Naive B cell (primary cell): ENCODE measurements around the gene GPR33. TPM values are rescaled to one million over a fixed set of nuclear protein-coding genes. Genes with fewer than 3 reads are reported as not detected.

Source experiments
- ATAC-seq, 2 donors: fragments of 150-1000 bp; cut with Tn5 transposase; 2 replicates each; pipeline ENCODE4 v1.10.0; 2021; ENCODE audit warnings: low read depth in 2 of 2, mild to moderate bottlenecking in 2 of 2, moderate library complexity in 2 of 2
- DNase-seq: peaks from one replicate; pipeline ENCODE4 v3.0.0; 2022
- H3K27ac Mint-ChIP-seq, 6 donors: one replicate each; pipeline ENCODE4 v1.8.0; 2020 to 2022; ENCODE audit warnings: mild to moderate bottlenecking in 6 of 6, mixed read lengths in 6 of 6, moderate library complexity in 5 of 6, inconsistent platforms in 2 of 6
- H3K27me3 Mint-ChIP-seq, 3 donors: one replicate each; pipeline ENCODE4 v1.8.0; 2021 to 2022; ENCODE audit warnings: mixed read lengths in 3 of 3, mild to moderate bottlenecking in 1 of 3
- H3K36me3 Mint-ChIP-seq, 2 donors: one replicate each; pipeline ENCODE4 v1.8.0; 2020 to 2022; ENCODE audit warnings: mixed read lengths in 2 of 2, inconsistent platforms in 1 of 2, mild to moderate bottlenecking in 1 of 2
- H3K4me1 Mint-ChIP-seq, 3 donors: one replicate each; pipeline ENCODE4 v1.8.0; 2020 to 2022; ENCODE audit warnings: mixed read lengths in 3 of 3, inconsistent platforms in 1 of 3, mild to moderate bottlenecking in 1 of 3, moderate library complexity in 1 of 3
- H3K4me3 Mint-ChIP-seq, 8 donors: one replicate each; pipeline ENCODE4 v1.8.0; 2020 to 2022; ENCODE audit warnings: mild to moderate bottlenecking in 8 of 8, mixed read lengths in 8 of 8, moderate library complexity in 8 of 8, inconsistent platforms in 2 of 8
- H3K9me3 Mint-ChIP-seq, 7 donors: one replicate each; pipeline ENCODE4 v1.8.0; 2020 to 2022; ENCODE audit warnings: mixed read lengths in 7 of 7, mild to moderate bottlenecking in 5 of 7, inconsistent platforms in 2 of 7, moderate library complexity in 1 of 7
- polyA plus RNA-seq, 6 donors: library from polyadenylated mRNA; unstranded; fragments of 300-500 nt; fragmentation: Illumina TruSeq; gene quantifications; one replicate each; pipeline ENCODE4 v1.2.3, GENCODE V29; 2021; ENCODE audit warnings: low read depth in 6 of 6

Gene GPR33, protein sequence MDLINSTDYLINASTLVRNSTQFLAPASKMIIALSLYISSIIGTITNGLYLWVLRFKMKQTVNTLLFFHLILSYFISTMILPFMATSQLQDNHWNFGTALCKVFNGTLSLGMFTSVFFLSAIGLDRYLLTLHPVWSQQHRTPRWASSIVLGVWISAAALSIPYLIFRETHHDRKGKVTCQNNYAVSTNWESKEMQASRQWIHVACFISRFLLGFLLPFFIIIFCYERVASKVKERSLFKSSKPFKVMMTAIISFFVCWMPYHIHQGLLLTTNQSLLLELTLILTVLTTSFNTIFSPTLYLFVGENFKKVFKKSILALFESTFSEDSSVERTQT
- polyA plus RNA-seq = not detected

DNA sequence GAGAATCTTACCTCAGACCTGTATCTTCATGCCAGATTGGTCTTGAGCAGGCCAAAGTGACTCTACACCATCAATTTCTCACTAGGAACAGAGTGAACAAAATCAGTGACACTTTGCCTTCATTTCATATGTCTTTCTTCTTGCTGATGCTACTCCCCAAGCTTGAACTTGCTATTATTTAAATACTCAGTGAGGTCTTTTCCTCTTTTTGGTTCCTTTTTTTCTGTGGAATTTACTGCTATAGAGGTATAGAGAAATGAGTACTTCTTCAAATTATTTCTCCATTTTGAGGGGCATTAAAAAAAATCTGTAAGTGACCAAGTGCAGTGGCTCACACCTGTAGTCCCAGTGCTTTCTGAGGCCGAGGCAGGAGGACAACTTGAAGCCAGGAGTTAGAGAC, at the start of gene GPR33:
TSS of gene GPR33 (minus strand) at position 154 of the 400 bp plus-strand sequence. CDS start 4,074 bp downstream, outside the sequence.
- H3K27ac Mint-ChIP-seq = peak within 1 kb of the TSS in 4 of 6 donors; percentile 8 to 68 (median 58)
- peak within 1 kb of the TSS in 5 of 8 donors; percentile 2 to 86 (median 21) for H3K4me3 Mint-ChIP-seq
- peaks cover 42 to 61% (median 49%) of the 10 kb centered on the region in 3 donors for H3K4me1 Mint-ChIP-seq
- H3K27me3 Mint-ChIP-seq = no peaks in the 10 kb centered on the region
- no peaks in the 10 kb centered on the region for H3K36me3 Mint-ChIP-seq
- DNase-seq (peak; percentile 18), ATAC-seq (peak; percentile 43)
- peaks cover 0 to 4% (median 0%) of the 10 kb centered on the region in 7 donors for H3K9me3 Mint-ChIP-seq

DNA sequence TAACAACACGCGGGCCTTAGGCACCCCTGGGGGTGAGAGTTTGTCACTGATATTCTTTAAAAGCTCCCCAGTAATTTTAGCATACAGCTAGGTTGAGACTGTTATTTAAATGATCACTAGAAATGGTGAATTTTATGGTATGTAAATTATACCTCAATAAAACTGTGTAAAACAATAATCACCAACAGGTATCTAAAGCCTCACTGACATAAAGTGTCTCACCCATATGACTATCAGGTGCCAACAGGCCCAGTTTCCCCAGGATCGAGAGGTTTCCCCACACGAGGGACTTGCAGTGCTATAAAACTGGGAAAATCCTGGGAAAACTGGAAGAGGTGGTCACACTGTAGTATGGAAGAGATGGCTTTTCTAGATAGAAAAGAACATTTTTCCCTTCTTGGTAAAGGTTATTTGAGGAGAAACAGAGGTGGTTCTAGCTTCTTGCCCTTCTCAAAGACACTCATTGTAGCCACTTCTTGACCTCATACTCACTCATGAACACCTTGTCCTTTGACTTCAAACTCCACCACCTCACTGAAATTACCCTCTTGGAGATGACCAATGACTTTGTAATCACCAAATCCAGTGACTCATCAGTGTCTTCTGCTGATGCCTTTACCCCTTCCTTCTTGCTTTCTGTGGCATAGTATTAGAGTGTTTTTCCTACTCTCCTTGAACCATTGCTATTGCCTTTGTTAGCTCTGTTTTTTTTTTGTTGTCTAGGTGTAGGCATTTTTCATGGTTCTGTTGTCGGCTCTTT, 48.5 kb upstream of the GPR33 start:
- no peaks in the 10 kb centered on the region for H3K9me3 Mint-ChIP-seq
- H3K27ac Mint-ChIP-seq = no peak overlapping the region
- H3K36me3 Mint-ChIP-seq = no peaks in the 10 kb centered on the region
- H3K27me3 Mint-ChIP-seq = peaks cover 3 to 29% (median 12%) of the 10 kb centered on the region in 3 donors
- ATAC-seq (no peak), DNase-seq (no peak)
- H3K4me3 Mint-ChIP-seq = no peak overlapping the region
- no peaks in the 10 kb centered on the region for H3K4me1 Mint-ChIP-seq

DNA sequence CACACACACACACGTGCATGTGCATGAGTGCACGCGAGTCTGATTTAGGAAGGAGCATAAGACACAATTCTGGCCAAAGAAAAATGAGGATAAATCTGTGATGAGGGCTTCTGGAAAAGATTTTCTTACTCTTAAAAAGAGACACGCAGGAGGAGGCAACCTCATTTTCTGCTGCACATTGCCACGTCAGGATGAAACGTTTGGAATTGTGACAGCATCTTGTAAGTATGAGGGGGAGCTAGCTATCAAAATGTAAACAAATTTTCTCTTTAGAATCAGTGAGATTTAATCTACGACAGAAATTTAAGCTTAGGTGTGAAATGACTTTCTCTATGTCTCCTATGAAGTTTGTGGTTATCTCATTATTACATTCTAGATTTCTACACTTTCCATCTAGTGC, 42.3 kb upstream of the GPR33 start:
- Mint-ChIP-seq H3K27me3 (no peaks in the 10 kb centered on the region), H3K27ac (peak overlapping the region in 1 of 6 donors; percentile 58)

DNA sequence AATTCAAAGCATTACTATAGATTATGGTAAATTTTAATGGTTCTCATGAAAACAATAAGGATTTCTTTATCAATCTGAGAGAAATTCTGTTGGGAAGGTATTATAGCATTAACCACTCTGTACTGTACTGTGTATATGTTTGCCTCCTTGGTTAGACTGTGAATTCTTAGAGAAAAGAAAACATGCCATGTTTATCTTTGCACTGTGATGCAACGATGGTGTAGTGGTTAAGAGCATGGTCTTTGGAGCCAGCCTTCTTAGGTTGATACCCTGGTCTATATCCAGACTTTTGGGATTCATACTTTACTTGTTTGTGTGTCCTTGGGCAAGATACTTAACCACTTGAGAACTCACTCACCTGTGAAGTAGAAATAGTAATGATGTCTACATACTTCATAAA, 41.2 kb upstream of the GPR33 start:
- H3K4me3 Mint-ChIP-seq = no peak overlapping the region
- peaks cover 0 to 4% (median 0%) of the 10 kb centered on the region in 7 donors for H3K9me3 Mint-ChIP-seq
- ATAC-seq = no peak
- H3K4me1 Mint-ChIP-seq = no peaks in the 10 kb centered on the region
- no peaks in the 10 kb centered on the region for H3K27me3 Mint-ChIP-seq
- no peaks in the 10 kb centered on the region for H3K36me3 Mint-ChIP-seq
- H3K27ac Mint-ChIP-seq = no peak overlapping the region
- no peak for DNase-seq

More for the DNA sequence above, 42.3 kb upstream of the GPR33 start:
- H3K4me1 Mint-ChIP-seq = no peaks in the 10 kb centered on the region
- H3K9me3 Mint-ChIP-seq = peaks cover 0 to 4% (median 0%) of the 10 kb centered on the region in 7 donors
- DNase-seq (no peak), ATAC-seq (no peak)
- no peaks in the 10 kb centered on the region for H3K36me3 Mint-ChIP-seq
- H3K4me3 Mint-ChIP-seq = no peak overlapping the region

DNA sequence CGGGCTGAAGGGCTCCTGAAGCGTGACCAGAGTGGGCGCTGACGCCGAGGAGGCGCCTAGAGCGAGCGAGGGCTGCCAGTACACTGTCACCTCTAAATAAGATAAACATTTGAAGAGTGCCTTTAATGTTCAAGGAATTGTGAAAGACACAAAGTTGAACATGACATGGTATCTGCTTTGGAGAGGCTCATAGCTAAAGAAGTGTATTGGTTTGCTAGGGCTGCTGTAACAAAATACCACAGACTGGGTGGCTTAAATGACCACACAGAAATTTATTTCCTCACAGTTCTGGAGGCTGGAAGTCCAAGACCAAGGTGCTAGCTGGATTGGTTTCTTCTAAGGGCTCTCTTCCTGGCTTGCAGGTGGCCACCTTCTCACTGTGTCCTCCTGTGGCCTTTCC, 39.7 kb upstream of the GPR33 start:
- Mint-ChIP-seq H3K36me3 (no peaks in the 10 kb centered on the region), H3K4me3 (no peak overlapping the region), H3K27me3 (no peaks in the 10 kb centered on the region), H3K4me1 (no peaks in the 10 kb centered on the region), H3K27ac (no peak overlapping the region), H3K9me3 (peaks cover 0 to 4% (median 0%) of the 10 kb centered on the region in 7 donors)
- DNase-seq (no peak), ATAC-seq (no peak)

DNA sequence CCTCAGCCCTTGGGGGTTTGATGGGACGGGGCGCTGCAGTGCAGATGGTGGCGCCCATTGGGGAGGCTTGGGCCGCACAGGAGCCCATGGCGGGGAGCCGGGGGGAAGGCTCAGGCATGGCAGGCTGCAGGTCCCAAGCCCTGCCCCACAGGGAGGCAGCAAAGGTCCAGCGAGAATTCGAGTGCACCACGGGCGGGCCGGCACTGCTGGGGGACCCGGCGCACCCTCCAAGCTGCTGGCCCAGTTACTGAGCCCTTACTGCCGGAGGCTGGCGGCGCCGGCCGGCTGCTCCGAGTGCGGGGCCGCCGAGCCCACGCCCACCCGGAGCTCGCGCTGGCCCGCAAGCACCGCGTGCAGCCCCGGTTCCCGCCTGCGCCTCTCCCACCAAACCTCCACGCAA, 39.2 kb upstream of the GPR33 start:
- ATAC-seq = no peak
- Mint-ChIP-seq H3K27ac (no peak overlapping the region), H3K9me3 (peaks cover 0 to 4% (median 0%) of the 10 kb centered on the region in 7 donors), H3K4me3 (no peak overlapping the region), H3K4me1 (no peaks in the 10 kb centered on the region), H3K27me3 (peaks cover 0 to under 1% (median 0%) of the 10 kb centered on the region in 3 donors), H3K36me3 (no peaks in the 10 kb centered on the region)
- no peak for DNase-seq

DNA sequence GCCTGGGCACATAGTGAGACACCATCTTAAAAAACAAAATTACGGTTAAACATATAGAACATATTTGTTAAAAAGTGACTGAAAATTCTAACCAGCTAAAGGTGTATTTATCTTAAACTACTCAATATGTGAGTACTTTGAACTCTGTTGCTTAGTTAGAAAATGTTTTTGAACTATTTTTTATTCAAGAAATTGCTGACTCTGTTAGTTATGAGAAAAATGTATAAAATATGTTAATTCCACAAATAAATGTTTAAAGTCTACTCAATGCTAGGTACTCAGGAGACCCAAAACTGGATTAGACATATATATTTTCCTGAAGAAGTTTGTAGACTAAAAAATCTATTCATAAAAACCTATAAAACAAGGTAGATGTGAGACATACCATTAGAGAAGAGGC, 23.0 kb upstream of the GPR33 start:
- DNase-seq (no peak), ATAC-seq (no peak)
- Mint-ChIP-seq H3K4me1 (no peaks in the 10 kb centered on the region), H3K4me3 (no peak overlapping the region), H3K27ac (no peak overlapping the region), H3K27me3 (peaks cover 0 to 5% (median 0%) of the 10 kb centered on the region in 3 donors), H3K36me3 (no peaks in the 10 kb centered on the region), H3K9me3 (no peaks in the 10 kb centered on the region)

DNA sequence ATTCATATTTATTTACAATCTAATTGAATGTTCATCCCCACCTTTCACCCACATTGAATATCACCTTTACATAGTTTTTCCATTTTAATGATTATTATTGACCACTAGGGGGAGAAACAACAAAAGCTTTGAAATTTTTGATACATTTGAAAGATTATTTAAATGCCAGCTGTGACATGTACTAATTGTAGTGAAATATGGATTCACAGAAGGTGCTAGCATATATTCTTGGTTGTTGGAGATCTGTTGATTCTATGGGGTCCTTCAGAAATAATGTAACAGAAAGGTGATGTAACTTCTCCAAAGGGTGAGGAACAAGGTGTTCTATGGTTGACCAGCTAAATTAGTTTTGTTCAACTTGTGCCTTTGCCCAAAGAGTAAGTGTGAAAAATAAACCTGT, 22.4 kb upstream of the GPR33 start:
- no peaks in the 10 kb centered on the region for H3K36me3 Mint-ChIP-seq
- ATAC-seq = no peak
- H3K27ac Mint-ChIP-seq = peak overlapping the region in 1 of 6 donors; percentile 40
- peak; percentile 16 for DNase-seq
- H3K27me3 Mint-ChIP-seq = peaks cover 0 to 5% (median 0%) of the 10 kb centered on the region in 3 donors
- no peak overlapping the region for H3K4me3 Mint-ChIP-seq
- H3K9me3 Mint-ChIP-seq = no peaks in the 10 kb centered on the region
- no peaks in the 10 kb centered on the region for H3K4me1 Mint-ChIP-seq

DNA sequence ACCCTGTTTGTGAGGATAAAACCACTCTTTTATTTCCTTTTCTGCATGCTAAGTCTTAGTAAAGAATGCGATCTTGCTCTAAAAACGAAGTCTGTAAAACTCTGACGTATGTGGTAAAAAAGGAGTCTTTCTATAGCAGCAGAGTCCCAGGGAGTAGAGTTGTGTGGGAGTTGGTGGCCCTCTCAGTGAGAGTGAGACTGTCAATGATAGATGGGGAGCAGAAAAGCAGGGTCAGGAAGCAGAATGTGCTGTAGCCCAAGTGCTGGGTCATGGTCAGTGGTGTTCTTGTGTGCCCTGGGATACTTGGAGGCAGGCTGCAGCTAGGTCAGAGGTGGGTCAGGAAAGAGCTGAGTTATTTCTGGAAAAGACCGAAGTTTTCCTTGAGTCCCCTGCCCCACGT, 20.3 kb upstream of the GPR33 start:
- Mint-ChIP-seq H3K4me1 (no peaks in the 10 kb centered on the region), H3K4me3 (no peak overlapping the region), H3K27ac (peak overlapping the region in 2 of 6 donors; percentile 42 to 44), H3K9me3 (no peaks in the 10 kb centered on the region), H3K27me3 (peaks cover 0 to 5% (median 0%) of the 10 kb centered on the region in 3 donors), H3K36me3 (no peaks in the 10 kb centered on the region)
- no peak for ATAC-seq
- no peak for DNase-seq

DNA sequence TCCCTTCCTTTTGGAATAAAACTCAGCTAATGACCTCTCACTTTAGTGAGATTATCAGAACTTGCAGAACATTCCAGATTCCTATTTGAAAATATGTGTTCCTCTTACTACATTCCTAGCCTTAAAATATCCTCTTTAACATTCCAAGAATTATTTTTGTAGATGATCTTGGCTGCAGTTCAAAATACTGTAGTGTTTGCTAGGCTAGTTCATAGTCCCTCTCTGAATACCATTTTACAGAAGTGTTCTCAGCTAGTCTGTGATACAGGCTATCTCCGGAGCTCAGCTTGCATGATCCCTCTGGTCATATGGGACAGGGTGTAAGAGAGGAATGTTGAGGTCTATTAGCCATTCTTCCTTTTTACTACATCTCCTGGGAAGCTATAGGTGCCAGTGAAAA, 17.6 kb upstream of the GPR33 start:
- Mint-ChIP-seq H3K9me3 (no peaks in the 10 kb centered on the region), H3K27me3 (peaks cover 0 to 5% (median 0%) of the 10 kb centered on the region in 3 donors)
- ATAC-seq = no peak

DNA sequence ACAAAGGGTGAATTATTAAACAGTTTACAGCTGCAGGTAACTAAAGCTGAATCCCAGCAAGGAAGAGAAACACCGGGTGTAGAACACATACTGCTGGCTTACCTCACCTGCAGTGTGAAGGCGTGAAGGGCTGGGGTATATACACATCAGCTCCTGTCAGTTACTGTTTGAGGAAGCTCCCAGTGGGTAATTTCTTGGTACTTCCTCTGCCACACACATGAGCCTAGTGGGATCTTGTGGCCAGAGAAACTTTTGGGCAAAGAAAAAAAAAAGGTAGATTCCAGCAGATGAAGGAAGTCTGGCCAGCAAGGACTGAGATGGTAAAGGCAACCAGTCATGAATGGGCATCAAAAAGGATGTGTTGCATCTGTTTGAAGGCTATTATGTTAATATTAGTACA, 14.0 kb upstream of the GPR33 start:
- peaks cover 0 to 11% (median 9%) of the 10 kb centered on the region in 3 donors for H3K27me3 Mint-ChIP-seq
- H3K4me1 Mint-ChIP-seq = no peaks in the 10 kb centered on the region
- DNase-seq (no peak), ATAC-seq (no peak)
- no peak overlapping the region for H3K27ac Mint-ChIP-seq
- H3K9me3 Mint-ChIP-seq = peaks cover 0 to 18% (median 8%) of the 10 kb centered on the region in 7 donors
- H3K4me3 Mint-ChIP-seq = no peak overlapping the region
- H3K36me3 Mint-ChIP-seq = no peaks in the 10 kb centered on the region

More for the DNA sequence above, 17.6 kb upstream of the GPR33 start:
- no peak for DNase-seq
- H3K4me3 Mint-ChIP-seq = no peak overlapping the region
- H3K27ac Mint-ChIP-seq = no peak overlapping the region
- H3K4me1 Mint-ChIP-seq = no peaks in the 10 kb centered on the region
- H3K36me3 Mint-ChIP-seq = no peaks in the 10 kb centered on the region

DNA sequence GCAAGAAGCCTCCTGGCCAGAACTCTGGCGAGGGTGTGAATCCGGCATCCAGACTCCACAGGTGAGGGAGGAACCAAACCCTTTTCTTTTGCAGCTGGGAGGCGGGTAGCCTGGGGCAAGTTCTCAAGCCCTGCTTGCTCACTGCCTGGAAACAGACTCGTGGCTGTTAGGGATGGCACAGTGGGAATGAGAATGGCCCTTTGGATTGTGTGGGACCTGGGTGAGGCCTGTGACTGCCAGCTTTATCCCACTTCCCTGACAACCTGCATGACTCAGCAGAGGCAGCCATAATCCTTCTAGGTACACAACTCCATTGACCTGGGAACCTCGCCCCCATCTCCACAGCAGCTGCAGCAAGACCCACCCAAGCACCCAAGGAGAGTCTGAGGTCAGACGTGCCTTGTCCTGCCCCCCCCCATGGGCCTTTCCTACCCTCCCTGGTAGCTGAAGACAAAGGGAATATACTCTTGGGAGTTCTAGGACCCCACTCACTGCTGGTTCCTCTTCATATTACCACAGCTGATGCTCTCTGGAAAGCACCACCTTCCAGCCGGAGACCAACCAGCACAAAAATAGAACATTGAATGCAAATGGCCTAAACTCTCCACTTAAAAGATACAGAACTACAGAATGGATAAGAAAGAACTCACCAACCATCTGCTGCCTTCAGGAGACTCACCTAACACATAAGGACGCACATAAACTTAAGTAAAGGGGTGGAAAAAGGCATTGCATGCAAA, 5.1 kb upstream of the GPR33 start:
- H3K4me3 Mint-ChIP-seq = peak overlapping the region in 5 of 8 donors; percentile 42 to 60 (median 57)
- ATAC-seq = no peak
- H3K27me3 Mint-ChIP-seq = peaks cover 0 to 30% (median 26%) of the 10 kb centered on the region in 3 donors
- peak overlapping the region in 1 of 6 donors; percentile 33 for H3K27ac Mint-ChIP-seq
- H3K36me3 Mint-ChIP-seq = peaks cover 0 to 10% of the 10 kb centered on the region in 2 donors
- H3K4me1 Mint-ChIP-seq = peaks cover 39 to 62% (median 49%) of the 10 kb centered on the region in 3 donors
- peaks cover 0 to 20% (median 12%) of the 10 kb centered on the region in 7 donors for H3K9me3 Mint-ChIP-seq
- no peak for DNase-seq

DNA sequence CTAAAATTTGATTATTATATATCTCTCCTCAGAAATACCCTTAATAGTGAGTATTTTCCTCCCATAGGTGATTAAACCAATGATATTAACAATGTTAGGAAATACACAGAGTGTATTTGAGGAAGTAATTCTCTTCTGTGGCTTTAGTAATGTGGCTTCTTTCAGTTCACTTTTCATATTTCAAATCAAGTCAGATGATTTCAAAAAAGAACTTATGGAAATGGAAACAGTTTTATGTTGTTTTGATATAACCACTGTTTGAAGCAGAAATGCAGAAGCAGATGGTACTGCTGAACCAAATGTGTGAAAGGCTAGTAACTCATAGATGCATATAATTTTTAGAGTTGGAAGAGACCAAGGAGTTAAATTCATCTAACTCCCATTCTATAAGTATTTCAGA, 1.9 kb upstream of the GPR33 start:
- DNase-seq = peak; percentile 47
- Mint-ChIP-seq H3K4me1 (peaks cover 47 to 75% (median 59%) of the 10 kb centered on the region in 3 donors), H3K36me3 (no peaks in the 10 kb centered on the region), H3K27ac (peak overlapping the region in 4 of 6 donors; percentile 10 to 78 (median 32)), H3K4me3 (peak overlapping the region in 6 of 8 donors; percentile 27 to 61 (median 42)), H3K27me3 (no peaks in the 10 kb centered on the region), H3K9me3 (peaks cover 0 to 8% (median 0%) of the 10 kb centered on the region in 7 donors)
- peak; percentile 82 to 86 for ATAC-seq
